GM19452 (cell line): ENCODE results near the gene NEK3.
"Not testable (repeated sequence)": the region's sequence is repeated elsewhere in the genome, so short reads cannot be mapped to it uniquely, and the experiment has no call there.

Experiments
- ATAC-seq: cut with Tn5 transposase; IDR thresholded peaks from one replicate; pipeline ENCODE4 v1.9.1; 2021; ENCODE audit not compliant: unreplicated experiment

The NEK3 gene, protein sequence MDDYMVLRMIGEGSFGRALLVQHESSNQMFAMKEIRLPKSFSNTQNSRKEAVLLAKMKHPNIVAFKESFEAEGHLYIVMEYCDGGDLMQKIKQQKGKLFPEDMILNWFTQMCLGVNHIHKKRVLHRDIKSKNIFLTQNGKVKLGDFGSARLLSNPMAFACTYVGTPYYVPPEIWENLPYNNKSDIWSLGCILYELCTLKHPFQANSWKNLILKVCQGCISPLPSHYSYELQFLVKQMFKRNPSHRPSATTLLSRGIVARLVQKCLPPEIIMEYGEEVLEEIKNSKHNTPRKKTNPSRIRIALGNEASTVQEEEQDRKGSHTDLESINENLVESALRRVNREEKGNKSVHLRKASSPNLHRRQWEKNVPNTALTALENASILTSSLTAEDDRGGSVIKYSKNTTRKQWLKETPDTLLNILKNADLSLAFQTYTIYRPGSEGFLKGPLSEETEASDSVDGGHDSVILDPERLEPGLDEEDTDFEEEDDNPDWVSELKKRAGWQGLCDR

DNA sequence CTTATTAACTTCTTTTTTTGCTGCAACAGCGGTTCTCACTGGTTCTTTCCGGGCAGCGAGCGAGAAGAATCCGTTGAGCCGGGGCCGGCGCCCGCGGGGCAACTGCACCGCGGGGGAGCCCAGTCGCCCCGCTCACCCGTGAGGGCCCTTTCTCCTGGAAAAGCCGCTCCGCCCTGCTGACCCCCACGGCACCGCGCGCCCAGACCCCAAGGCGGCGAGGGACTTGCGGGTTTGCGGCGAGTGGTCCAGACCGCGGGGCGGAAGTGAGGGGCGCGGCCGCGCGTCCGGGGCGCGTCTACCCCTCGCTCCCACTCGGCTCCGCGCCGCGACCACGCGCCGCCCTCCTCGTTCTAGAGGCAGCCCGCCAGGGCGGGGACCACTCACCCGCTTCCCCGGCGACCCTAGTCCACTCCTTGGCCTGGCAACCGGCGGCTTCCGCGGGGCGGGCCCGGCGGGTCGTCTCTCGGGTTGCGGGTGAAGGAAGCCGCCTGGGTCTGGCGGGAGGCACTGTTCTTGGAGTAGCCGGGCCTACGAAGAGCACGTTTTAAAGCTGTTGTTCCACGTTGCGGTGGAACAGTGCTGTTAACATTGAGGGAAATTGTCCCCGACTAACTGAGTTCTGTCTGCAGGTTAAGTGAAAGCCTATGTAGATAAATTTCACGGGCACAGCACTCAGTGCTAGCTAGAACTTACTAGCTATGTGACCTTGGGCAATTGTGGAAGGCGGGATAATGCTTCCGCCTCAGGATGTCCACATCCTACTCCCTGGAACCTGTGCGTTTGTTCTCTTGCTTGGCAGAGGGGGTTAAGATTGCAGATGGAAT is at the start of gene NEK3:
NEK3 (minus strand) TSS at position 439 of the 824 bp plus-strand sequence. CDS start 3,406 bp downstream, outside the sequence.
- ATAC-seq = peak; percentile 84

DNA sequence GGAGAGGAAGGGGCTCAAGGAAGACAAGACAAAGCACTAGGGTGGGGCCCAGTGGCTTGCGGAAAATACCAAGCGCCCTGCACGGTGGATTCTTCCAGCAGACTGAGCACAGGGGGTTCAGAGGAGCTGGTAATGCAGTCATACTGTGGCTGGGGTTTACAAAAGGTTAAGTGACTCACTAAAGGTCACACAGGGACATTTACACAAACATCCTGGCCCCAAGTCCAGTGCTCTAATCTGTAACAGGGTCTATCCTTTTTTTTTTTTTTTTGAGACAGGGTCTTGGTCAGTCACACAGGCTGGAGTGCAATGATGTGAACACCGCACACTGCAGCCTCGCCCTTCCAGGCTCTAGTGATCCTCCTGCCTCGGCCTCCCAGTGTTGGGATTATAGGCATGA is 49.0 kb upstream of the NEK3 start:
- not testable (repeated sequence) for ATAC-seq

DNA sequence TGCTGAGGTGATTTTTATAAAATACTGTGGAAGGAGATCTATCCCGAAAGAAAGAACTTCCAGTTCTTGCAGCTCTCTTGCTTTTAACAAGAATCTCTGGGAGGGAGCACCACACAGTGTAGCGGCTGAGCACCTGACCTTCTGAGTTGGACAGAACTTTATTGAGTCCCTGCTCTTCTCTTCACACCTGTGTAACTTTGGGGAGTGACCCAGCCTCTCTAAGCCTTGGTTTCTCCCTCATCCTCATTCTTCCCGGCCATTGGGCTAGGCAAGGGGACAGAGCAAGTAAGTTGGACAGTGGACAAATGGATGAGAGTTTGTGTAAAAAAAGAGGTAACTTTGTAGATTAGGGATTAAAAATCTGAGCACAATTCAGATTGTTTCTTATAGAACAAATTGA is 48.5 kb upstream of the NEK3 start:
- ATAC-seq = not testable (repeated sequence)

DNA sequence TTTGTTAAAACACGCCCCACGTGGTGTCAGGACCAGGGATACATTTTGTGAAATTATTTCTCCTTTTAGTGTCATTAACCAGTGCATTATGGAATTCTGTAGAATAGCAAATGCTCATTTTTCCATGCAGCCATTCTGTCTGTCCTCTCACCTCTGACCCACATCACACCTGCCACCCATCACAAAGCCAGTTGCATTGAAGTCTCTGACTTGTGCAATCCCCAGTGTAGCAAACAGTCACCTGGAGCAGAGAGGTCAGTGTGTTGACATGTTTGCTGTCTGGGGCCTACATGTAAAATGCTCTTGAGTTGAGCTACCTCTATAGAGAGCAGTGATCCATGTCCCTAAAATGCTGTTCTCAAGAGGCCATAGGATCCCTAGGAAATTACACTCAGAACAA is 47.9 kb upstream of the NEK3 start:
- not testable (repeated sequence) for ATAC-seq

DNA sequence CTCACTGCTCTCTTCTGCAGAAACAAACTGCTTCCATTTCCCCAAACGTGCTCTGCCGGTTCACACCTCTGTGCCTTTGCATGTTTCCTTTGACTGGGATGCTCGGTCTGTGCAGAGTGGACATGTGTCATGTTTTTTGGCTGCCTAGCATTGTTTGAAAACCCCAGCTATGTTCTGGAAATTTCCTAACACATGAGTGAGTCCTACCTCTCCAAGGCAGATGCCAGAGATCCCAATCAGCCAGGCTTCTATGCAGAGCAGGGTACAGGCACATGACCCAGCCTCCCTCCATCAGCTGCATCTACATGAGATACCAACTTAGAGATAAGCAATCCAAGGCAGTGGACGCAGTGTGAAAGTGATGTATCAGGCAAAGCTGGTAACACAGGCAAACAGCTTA is 45.1 kb upstream of the NEK3 start:
- not testable (repeated sequence) for ATAC-seq

DNA sequence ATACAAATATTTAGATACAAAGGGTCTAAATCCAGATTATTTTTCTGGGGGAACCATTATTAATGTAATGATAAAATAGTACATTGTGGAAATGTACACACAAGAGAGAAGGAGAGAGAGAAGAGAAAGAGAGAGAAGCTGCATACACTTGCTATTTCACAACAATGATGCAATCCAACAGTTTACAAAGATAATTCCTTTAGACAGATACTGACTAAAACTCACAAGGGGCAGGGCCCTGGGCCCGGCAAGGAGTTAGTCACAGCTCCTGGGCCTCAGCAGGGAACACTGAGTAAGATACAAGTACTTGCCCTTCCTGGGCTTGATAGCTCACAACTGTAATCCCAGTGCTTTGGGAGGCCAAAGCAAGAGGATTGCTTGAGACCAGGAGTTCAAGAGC is 44.5 kb upstream of the NEK3 start:
- not testable (repeated sequence) for ATAC-seq

DNA sequence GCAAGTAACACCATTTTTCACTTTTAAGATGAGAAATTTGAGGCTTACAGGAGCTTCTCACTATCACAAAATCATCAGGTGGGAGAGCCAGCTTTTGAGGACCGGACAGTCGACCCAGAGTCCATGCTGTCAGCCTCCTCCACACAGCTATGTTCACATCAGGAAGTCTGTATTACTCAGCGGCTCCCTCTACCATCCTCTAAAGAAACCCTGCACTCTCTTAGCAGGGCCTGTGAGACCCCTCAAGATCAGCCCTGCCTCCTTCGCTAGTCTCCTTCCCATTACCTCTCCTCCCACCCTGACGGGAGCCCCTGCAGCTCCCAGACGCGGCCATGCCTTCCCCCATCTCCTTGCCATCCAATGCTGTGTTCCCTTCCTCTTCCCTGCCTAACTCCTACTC is 43.1 kb upstream of the NEK3 start:
- ATAC-seq = not testable (repeated sequence)

DNA sequence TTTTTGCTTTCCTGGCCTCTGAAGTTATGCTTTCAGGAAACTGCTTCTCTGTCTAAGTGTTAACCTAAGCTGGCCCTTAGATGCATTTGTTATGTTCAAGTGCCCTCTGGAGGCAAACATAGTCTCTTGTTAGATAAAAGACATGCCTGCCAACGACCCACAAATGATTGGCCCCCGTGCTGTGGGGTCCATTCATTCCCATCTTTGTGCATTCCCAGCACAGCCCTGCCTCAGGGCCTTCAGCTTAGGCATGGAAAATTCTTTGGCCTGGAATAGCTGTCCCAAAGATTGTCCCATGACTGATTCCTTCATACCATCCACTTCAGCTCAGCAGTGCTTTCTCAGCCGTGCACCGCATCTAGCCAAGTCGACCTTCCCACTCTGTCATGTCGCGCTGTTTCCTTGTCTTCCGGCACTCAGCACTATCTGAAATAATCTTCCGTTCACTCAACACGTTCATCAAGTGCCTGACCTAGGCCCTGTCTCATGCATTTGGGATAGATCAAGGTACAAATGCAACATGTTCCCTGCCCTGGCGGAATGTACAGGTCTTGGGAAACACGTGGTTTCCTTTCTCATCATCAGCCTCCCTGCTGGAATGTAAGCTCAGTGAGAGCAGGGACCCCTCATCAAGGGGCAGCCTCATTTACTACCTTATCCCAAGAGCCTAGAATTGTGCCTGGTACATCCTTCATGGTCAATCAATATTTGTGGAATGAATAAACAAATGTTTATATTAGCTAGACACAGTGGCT is 42.2 kb upstream of the NEK3 start:
- ATAC-seq = not testable (repeated sequence)

DNA sequence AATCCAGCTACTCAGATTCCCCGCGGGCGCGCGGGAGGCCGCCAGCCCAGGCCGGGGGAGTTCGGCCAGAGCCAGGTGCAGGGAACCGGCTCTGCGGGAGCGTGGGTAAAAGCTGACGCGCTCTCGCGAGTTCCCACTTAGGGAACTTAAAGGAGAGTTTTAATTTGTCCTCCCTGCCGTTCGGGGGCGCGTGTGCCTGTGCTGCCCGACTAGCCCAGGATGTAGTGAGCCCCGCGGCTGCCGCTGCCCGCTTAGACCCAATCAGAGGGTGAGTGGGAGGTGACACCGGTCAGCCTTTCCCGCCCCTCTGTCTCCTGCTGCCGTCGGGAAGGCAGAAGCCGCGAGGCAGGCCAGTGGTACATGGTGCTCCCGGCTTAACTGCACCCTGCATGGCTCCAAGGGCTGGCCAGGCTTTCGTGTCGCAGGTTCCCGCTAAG is 36.0 kb upstream of the NEK3 start:
- ATAC-seq = peak; percentile 68

DNA sequence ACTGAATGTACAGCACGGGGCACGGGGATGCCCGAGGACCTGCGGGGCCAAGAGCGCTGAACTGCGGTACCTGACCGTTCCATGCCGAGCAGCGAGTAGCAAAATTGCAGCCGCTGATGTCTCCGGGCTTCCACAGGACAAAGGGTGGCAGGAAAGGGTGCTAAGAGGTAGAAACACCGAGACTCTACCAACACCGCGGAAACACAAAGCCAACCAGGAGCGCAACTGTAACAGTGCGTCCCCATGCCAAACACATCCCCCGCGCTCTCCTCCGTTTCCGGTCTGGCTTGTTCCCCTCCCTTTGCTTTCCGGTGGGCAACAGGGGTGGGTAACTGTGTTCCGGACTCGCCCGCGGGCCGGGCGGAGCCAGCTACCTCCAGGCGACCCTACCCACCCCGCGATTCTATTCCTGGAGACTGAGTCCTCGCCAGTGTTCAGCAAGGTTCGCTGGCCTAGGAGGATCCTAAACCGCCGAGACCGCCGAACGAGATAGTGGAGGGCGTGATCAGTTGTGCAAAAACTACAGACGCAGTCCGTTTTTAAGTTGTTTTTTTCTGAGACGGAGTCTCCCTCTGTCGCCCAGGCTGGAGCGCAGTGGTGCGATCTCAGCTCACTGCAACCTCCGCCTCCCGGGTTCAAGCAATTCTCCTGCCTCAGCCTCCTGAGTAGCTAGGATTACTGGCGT is 34.9 kb upstream of the NEK3 start:
- peak; percentile 76 for ATAC-seq

DNA sequence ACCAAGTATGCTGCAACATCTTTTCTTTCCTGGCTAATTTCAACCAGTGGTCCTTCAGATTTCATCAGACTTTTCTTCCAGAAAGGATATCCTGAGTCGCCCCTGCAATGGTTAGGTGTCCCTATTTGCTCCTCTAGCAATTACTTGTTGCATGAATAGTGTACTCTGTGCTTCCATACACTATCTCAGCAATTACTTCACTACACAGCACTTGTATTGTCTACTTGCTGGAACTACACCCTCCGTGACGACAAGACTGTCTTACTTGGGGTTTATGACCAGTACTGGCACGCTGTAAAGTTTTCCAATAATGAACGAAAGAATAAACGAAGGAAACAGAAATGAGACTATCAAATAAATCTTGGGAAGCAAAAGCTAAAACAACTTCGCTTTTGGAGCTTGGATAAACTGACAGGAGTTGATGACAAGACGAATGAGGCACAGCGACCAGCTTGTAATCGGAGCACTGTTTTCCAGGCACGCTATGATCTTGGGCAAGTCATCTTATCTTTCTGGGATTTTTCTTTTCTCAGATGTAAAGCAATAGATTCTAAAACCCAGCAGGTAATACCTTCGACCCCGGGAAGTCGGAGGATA is 34.3 kb upstream of the NEK3 start:
- ATAC-seq = not testable (repeated sequence)

DNA sequence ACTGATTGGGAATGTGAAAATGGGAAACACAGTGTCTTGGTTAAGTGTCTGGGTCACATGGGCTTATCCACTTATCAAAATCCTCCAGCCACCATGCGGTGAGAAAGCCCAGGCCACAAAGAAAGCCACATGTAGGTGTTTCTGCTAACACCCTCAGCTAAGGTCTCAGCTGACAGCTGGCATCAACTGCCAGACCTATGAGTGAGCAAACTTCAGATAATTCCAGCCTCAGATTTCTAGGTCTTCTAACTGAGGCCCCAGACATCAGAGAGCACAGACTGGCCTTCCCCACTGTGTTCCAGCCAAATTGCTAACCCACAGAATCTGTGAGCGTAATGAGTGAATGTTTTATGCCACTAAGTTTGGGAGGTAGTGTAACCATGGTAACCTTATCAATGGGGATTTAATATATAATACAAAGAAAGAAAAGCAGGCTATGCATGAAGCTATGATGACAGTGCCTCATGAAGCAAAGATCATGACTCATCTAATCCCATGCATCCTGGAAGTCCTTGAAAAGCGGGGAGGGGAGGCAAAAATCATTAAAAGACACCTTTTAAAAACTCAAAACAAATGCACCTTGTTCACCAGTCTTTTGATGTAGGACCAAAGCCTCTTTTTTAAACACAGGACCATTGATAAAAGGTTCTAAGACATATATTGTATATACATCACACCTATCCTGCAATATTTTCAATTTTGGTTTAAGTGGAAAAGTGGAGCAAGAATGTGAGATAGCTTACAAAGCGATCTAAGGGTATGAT is 28.2 kb upstream of the NEK3 start:
- not testable (repeated sequence) for ATAC-seq

DNA sequence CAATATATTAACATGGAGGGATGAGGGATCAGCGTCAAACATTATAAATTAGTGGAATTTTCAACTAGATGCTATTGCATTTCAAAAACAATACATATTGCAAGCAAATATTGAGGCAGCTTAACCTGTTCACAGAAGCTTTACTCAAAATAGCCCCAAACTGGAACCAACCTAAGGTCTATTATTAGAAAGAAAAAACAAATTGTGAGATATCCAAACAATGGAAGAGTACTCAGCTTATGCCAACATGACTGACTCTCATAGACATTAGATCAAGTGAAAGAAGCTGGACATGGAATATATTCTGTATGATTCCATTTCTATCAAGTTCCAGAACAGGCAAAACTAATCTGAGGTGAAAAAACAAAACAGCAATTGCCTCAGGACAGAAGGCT is 27.6 kb upstream of the NEK3 start:
- ATAC-seq = no peak

DNA sequence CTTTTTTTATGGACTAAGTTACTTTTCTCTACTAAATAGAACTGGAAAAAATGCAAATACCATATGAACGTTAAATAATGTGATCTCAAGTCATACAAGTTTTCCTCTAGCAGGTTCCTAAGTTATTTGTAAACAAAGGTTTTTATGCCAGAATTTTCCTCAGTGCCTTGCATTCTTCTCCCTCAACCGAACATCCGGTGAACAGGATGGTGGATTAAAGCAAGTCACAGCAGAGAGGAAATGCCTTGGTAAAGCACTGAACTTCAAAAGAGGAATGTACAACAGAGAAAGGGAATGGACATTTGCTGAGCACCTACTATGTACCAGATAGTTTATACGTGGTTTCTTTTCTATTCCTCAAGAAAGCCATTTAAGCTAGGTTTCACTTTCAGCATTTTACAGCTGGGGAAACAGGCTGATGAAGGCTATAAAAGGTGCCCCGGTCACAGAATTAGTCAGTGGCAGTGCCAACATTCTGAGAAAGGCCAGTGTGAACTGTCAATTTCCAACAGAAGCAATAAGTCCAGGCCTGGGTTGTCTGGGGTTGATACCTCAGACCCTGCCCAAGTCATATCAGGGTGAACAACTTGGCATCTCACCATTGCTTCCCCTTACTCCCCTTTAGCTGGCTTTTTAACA is 22.0 kb upstream of the NEK3 start:
- ATAC-seq = peak; percentile 55

DNA sequence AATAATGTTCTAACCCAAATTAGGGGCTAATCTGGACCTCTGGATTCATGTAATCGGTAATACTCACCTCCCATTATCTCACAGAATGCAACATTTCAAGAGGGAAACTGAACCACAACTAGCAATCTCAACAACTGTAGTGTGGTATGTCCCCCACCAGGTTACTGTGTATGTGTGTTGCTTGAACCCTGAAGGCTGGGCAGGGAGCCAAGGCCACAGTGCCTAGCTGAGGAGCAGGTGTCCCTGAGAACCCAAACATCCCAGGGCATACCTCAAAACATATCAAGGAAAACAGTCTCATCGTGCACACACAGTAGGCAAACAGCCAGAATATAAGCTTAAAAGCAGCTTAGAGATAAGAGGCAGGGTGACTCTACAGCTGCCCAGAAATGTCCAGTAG is 20.5 kb upstream of the NEK3 start:
- ATAC-seq = no peak

DNA sequence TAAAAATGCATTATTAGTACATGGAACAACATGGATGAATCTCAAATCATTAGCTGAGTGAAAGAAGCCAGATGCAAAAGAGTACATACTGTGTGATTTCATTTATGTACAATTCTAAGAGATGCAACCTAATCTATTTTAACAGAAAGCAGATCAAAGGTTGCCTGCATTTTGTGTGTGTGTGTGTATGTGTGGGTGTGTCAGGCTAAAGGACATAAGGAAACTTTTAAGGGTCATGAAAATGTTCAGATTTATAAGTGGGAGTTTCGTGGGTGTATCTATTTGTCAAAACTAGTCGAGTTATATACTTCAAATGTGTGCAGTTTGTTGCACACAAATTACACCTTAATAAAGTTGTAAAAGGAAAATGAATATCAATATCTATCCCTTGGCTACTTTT is 17.9 kb upstream of the NEK3 start:
- no peak for ATAC-seq

DNA sequence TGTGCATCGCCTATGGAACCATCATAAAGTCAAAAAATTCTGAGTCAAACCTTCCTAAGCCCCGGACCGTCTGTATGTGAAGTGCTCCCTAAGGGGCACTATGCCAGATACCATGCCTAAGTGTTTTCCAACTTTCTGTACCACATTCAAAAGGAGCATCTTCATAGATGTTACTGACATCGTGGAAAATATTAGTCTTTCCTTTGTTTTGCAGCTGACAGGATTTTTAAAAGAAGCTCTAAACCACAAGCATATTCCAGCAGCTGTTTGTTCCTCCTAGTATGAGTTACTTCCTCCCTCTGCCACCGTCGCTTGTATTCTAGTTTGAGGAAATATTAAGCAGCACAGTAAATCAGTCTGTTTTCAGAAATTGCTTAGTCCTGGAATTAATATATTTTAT is 14.6 kb upstream of the NEK3 start:
- not testable (repeated sequence) for ATAC-seq

DNA sequence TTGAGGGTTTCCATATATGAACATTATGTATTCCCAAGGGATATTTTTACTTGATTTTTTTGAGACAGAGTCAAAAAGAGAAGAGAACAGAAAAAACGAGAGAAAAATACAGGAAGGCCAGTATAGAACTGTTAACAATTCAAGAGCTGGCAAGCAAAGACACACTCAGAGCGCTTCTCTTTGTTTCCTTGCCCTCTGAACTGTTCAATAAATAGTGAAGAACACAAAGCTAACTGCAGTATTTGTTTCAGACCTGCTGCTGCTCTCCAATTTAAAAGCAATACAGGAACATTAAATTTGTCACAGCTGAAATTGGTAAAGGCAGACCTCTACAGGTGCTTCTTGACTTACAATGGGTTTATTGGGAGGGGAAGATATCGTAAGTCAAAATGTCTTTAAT is 14.0 kb upstream of the NEK3 start:
- no peak for ATAC-seq

DNA sequence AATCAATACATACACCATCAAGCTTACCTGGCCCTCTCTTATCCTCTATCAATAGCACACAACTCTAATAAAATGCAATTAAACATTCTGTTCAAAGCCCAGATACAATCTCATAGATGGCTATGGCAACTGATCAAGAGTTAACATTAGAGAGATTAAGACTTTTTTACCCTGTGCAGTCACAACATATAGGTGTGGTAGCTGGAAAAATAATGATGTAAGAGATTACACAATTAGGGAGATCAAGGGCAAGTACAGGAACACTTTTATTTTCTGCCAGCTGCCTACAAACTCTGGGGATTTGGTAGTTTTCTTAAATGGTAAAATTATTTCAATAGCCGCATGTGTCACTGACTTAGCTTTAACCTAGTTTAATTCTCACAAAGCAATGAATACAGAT is 12.3 kb upstream of the NEK3 start:
- ATAC-seq = not testable (repeated sequence)
